GM12878 (cell line): ENCODE data around the gene VSX1.

Experiments
- BRCA1 ChIP-seq: IDR thresholded peaks from 2 replicates; pipeline ENCODE4 v1.6.1; 2011; ENCODE audit warnings: low read depth, low read length, improper control_type of control experiment
- NRF1 ChIP-seq: conservative IDR thresholded peaks from 2 replicates; pipeline ENCODE4 v1.6.1; 2011; ENCODE audit warnings: mild to moderate bottlenecking, low read depth, low read length, improper control_type of control experiment
- PRDM15 ChIP-seq: fragments of 450-650 bp; formaldehyde crosslinking; IDR thresholded peaks from 2 replicates; pipeline ENCODE4 v1.4.0; 2020; ENCODE audit warnings: mild to moderate bottlenecking, moderate library complexity
- SRF ChIP-seq, 2 experiments: IDR thresholded peaks; 2 replicates each; pipeline ENCODE4 v1.6.1; 2011; ENCODE audit warnings: low read depth in 2 of 2, low read length in 2 of 2, mild to moderate bottlenecking in 1 of 2, moderate library complexity in 1 of 2
- TAF1 ChIP-seq: IDR thresholded peaks from 2 replicates; pipeline ENCODE4 v1.6.1; 2011; ENCODE audit warnings: mild to moderate bottlenecking, low read depth, low read length, borderline replicate concordance
- ZBTB4 ChIP-seq: fragments of 450-650 bp; formaldehyde crosslinking; IDR thresholded peaks from 2 replicates; pipeline ENCODE4 v1.4.0; 2022; ENCODE audit warnings: mild to moderate bottlenecking, moderate library complexity

GRCh38 chr20:25044261-25044560, 37.7 kb downstream of the VSX1 start:
- no peak for TF ChIP-seq BRCA1
- TF ChIP-seq PRDM15 (CRISPR knock-in tag), result no peak
- no peak for TF ChIP-seq ZBTB4 (CRISPR knock-in tag)
- no peak for TF ChIP-seq SRF (IDR thresholded peaks at IDR 0.05; ENCODE audit: low read depth in 2 of 2, low read length in 2 of 2)
- TF ChIP-seq NRF1, result no peak
- no peak for TF ChIP-seq TAF1
